Measurements from ENCODE around the gene CNNM1. TPM values are rescaled to one million over a fixed set of nuclear protein-coding genes. Genes with fewer than 3 reads are reported as not detected.

The CNNM1 gene
- total and polyA plus RNA-seq, 2 experiments from 2014 or later = 1.1 to 2.1 TPM

- peak; percentile 92 for DNase-seq
Measured at GRCh38 chr10:99372546-99373271, 43.6 kb downstream of the CNNM1 start.

GRCh38 chr10:99374526-99374925, 45.4 kb downstream of the CNNM1 start:
- peaks cover 54% of the 10 kb centered on the region for H3K4me1 ChIP-seq (ENCODE audit: insufficient read depth)
- H4K20me1 ChIP-seq (ENCODE audit: insufficient read depth) = no peaks in the 10 kb centered on the region
- no peak overlapping the region for H3K9ac ChIP-seq
- peak; percentile 50 for DNase-seq
- TF ChIP-seq EZH2phosphoT487 (IDR thresholded peaks at IDR 0.05; ENCODE audit: insufficient read depth, low read depth) = no peak
- TF ChIP-seq EZH2 (IDR thresholded peaks at IDR 0.05; ENCODE audit: insufficient read depth, poor library complexity, severe bottlenecking) = no peak
- 64 to 70% methylated on average over 2 of the region's 2 CpGs for WGBS, 2 experiments (ENCODE audit: low coverage in 1 of 2, low lambda C conversion rate in 2 of 2, missing lambda C conversion rate in 2 of 2)
- H3K4me3 ChIP-seq = no peak overlapping the region
- no peak overlapping the region for H3K27ac ChIP-seq
- H2AFZ ChIP-seq = no peak overlapping the region
- H3K9me3 ChIP-seq (ENCODE audit: low read depth) = no peaks in the 10 kb centered on the region
- H3K36me3 ChIP-seq (ENCODE audit: low read depth) = no peaks in the 10 kb centered on the region
- H3K9me2 ChIP-seq (ENCODE audit: insufficient read depth) = no peaks in the 10 kb centered on the region
- in situ Hi-C loops (cut with MboI) = no loop called here
- no peaks in the 10 kb centered on the region for H3K79me2 ChIP-seq (ENCODE audit: insufficient read depth)
- H3F3A ChIP-seq (ENCODE audit: insufficient read depth) = peaks cover 16% of the 10 kb centered on the region
- H3K27me3 ChIP-seq (replicated peaks; ENCODE audit: insufficient read depth) = no peaks in the 10 kb centered on the region
- peak overlapping the region; percentile 56 for H3K4me2 ChIP-seq (ENCODE audit: unreplicated experiment)

More at GRCh38 chr10:99372546-99373271, 43.6 kb downstream of the CNNM1 start:
- H3K36me3 ChIP-seq (ENCODE audit: low read depth) = no peaks in the 10 kb centered on the region
- peaks cover 33% of the 10 kb centered on the region for H3F3A ChIP-seq (ENCODE audit: insufficient read depth)
- H3K4me1 ChIP-seq (ENCODE audit: insufficient read depth) = peaks cover 70% of the 10 kb centered on the region
- TF ChIP-seq EZH2phosphoT487 (IDR thresholded peaks at IDR 0.05; ENCODE audit: insufficient read depth, low read depth) = no peak
- TF ChIP-seq EZH2 (IDR thresholded peaks at IDR 0.05; ENCODE audit: insufficient read depth, poor library complexity, severe bottlenecking) = no peak
- in situ Hi-C loops (cut with MboI) = no loop called here
- H2AFZ ChIP-seq = peak overlapping the region; percentile 28
- H3K9me3 ChIP-seq (ENCODE audit: low read depth) = no peaks in the 10 kb centered on the region
- H3K4me3 ChIP-seq = peak overlapping the region; percentile 3
- peak overlapping the region; percentile 58 for H3K4me2 ChIP-seq (ENCODE audit: unreplicated experiment)
- WGBS, 2 experiments (ENCODE audit: low coverage in 1 of 2, low lambda C conversion rate in 2 of 2, missing lambda C conversion rate in 2 of 2) = 2 to 3% methylated on average over 9 of the region's 9 CpGs
- no peaks in the 10 kb centered on the region for H3K27me3 ChIP-seq (replicated peaks; ENCODE audit: insufficient read depth)
- peak overlapping the region; percentile 40 for H3K9ac ChIP-seq
- H4K20me1 ChIP-seq (ENCODE audit: insufficient read depth) = no peaks in the 10 kb centered on the region
- H3K79me2 ChIP-seq (ENCODE audit: insufficient read depth) = no peaks in the 10 kb centered on the region
- peak overlapping the region; percentile 68 for H3K27ac ChIP-seq
- H3K9me2 ChIP-seq (ENCODE audit: insufficient read depth) = no peaks in the 10 kb centered on the region

GRCh38 chr10:99374972-99375371, 45.8 kb downstream of the CNNM1 start:
- Histone ChIP-seq H3K27me3 (replicated peaks; ENCODE audit: insufficient read depth) (no peaks in the 10 kb centered on the region), H3K36me3 (ENCODE audit: low read depth) (no peaks in the 10 kb centered on the region), H2AFZ (no peak overlapping the region), H4K20me1 (ENCODE audit: insufficient read depth) (no peaks in the 10 kb centered on the region), H3K4me1 (ENCODE audit: insufficient read depth) (peaks cover 49% of the 10 kb centered on the region), H3F3A (ENCODE audit: insufficient read depth) (peaks cover 11% of the 10 kb centered on the region; the same call in 1 of the 2 replicates), H3K9ac (no peak overlapping the region), H3K27ac (no peak overlapping the region), H3K79me2 (ENCODE audit: insufficient read depth) (no peaks in the 10 kb centered on the region), H3K4me2 (ENCODE audit: unreplicated experiment) (peak overlapping the region; percentile 56), H3K4me3 (no peak overlapping the region), H3K9me3 (ENCODE audit: low read depth) (no peaks in the 10 kb centered on the region), H3K9me2 (ENCODE audit: insufficient read depth) (no peaks in the 10 kb centered on the region)
- in situ Hi-C loops (cut with MboI) = no loop called here
- TF ChIP-seq EZH2phosphoT487 (IDR thresholded peaks at IDR 0.05; ENCODE audit: insufficient read depth, low read depth) (no peak), EZH2 (IDR thresholded peaks at IDR 0.05; ENCODE audit: insufficient read depth, poor library complexity, severe bottlenecking) (no peak)
- WGBS, 2 experiments (ENCODE audit: low coverage in 1 of 2, low lambda C conversion rate in 2 of 2, missing lambda C conversion rate in 2 of 2) = 84 to 91% methylated on average over 3 of the region's 3 CpGs
- DNase-seq = no peak

- Histone ChIP-seq H3K4me2 (ENCODE audit: unreplicated experiment) (peak overlapping the region; percentile 56), H3K27me3 (replicated peaks; ENCODE audit: insufficient read depth) (no peaks in the 10 kb centered on the region), H3K36me3 (ENCODE audit: low read depth) (no peaks in the 10 kb centered on the region), H3K4me3 (no peak overlapping the region), H3K9me3 (ENCODE audit: low read depth) (no peaks in the 10 kb centered on the region), H3K9ac (no peak overlapping the region), H3K4me1 (ENCODE audit: insufficient read depth) (peaks cover 45% of the 10 kb centered on the region), H3K79me2 (ENCODE audit: insufficient read depth) (no peaks in the 10 kb centered on the region), H4K20me1 (ENCODE audit: insufficient read depth) (no peaks in the 10 kb centered on the region), H3K27ac (no peak overlapping the region), H3K9me2 (ENCODE audit: insufficient read depth) (no peaks in the 10 kb centered on the region), H2AFZ (no peak overlapping the region), H3F3A (ENCODE audit: insufficient read depth) (peaks cover 7% of the 10 kb centered on the region; the same call in 1 of the 2 replicates)
- DNase-seq = peak; percentile 37
- in situ Hi-C loops (cut with MboI) = no loop called here
- TF ChIP-seq EZH2phosphoT487 (IDR thresholded peaks at IDR 0.05; ENCODE audit: insufficient read depth, low read depth) (no peak), EZH2 (IDR thresholded peaks at IDR 0.05; ENCODE audit: insufficient read depth, poor library complexity, severe bottlenecking) (no peak)
Measured at GRCh38 chr10:99375426-99375825, 46.3 kb downstream of the CNNM1 start.
